NCI-H187 treated with DMSO at 0.1 percent for 48 hours (cell line): ENCODE data around the gene NME4.

Source experiments
- DNase-seq: peaks from one replicate; lab custom pipeline; 2025; lab: John Stamatoyannopoulos, UW

Gene NME4

GRCh38 chr16:426906-427249 lies 29.9 kb downstream of the NME4 start:
- DNase-seq, result no peak

DNA sequence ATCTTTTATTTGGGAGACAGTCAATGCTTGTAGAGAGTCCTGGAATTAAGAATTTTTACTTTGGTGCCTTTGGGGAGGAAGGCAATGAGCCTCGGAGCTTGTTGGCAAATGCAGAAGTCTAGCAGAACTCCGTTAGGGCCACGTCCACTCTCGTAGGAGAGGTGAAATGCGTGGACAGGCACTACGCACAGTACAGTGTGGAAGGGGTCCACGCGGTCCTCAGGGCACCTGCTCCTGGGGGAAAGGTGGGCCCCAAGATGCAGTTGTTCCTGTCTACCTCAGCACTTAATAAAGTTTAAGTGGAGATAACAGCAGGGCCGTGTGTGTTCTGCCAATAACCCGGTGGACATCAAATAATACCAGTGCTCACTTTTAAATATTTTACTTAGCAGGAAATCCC lies 30.3 kb downstream of the NME4 start:
- no peak for DNase-seq

- DNase-seq, result no peak
These were observed 33.9 kb downstream of the NME4 start for GRCh38 chr16:430904-431303.

DNA sequence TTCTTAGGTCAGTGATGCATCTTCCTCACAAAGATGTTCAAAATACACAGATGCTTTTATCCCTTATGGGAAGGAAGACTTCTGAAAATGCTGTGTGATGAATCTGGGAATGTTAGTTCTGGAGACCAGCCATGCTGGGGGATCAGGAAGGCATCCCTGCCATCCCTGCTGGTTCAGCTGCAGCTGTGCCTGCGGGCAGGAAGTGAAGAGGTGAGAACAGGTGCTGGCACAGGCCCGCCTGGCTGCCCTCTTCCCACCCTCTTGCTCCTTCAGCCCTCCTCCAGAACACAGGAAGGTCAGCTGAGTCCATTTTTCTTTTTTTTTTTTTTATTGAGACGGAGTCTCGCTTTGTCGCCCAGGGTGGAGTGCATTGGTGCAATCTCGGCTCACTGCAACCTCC lies 43.6 kb downstream of the NME4 start:
- no peak for DNase-seq

DNA sequence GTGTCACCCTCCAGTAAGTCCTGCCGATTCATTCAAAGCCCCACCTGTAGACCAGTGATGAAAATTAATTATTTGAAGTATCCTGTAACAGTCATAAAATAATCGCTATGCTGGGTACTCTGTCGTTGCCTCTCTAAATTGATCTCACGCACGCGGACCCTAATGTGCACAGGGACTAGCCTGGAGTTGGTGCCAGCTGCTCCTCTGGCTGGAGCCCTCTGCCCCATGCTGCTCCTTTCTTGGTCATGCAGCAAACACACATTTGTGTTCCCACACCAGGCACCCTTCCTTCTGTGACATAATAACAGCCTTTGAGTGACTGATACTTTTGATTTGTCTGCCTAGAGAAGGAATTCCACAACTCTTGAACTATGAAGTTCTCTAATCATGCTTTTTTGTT lies 44.4 kb downstream of the NME4 start:
- no peak for DNase-seq

DNA sequence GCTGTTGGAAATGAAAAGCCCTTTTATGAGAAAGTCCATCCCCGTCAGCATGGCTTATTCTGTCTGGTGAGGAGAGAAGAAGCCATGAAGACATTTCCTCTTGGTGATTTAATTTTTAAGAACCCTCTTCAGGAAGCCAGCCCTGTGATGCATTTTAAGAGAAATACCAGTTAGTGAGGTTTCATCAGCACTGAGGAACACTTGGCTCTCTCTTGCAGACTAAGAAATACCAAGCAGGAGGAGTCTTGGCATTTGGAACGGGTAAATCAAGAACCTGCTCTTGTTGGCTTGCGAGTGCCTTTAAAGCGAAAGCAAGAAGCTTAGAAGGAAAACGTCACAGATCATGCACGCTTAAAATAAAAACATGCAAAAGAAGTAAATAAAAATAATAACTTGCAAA lies 46.0 kb downstream of the NME4 start:
- no peak for DNase-seq

DNA sequence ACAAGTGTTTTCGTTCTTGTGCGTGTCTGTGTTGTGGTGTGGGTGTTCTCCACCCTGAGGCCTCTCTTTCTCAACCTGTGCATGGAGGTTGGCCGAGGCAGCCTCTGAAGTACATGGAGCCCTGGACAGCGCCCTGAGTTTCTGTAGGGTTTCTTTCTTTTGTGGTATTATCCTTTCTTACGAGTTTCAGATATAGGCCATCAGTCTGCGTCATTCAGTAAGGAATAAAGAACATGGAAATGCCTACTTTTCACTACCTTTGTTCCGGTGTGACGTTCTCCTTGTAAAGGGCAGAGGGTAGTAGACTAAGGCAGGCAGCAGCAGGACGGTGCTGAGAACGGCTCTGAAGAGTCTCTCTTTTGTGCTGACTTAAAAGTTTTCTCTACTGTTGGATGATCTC lies 47.0 kb downstream of the NME4 start:
- no peak for DNase-seq

GRCh38 chr16:445566-445965 lies 48.6 kb downstream of the NME4 start:
- DNase-seq, result no peak
